NK-92 (cell line): ENCODE results near the gene COQ8A.
"Not testable (repeated sequence)": the region's sequence is repeated elsewhere in the genome, so short reads cannot be mapped to it uniquely, and the experiment has no call there.

Experiments used
- DNase-seq: peaks from one replicate; lab custom pipeline; 2025; ENCODE audit not compliant: unreplicated experiment; lab: John Stamatoyannopoulos, UW

Gene COQ8A

DNA sequence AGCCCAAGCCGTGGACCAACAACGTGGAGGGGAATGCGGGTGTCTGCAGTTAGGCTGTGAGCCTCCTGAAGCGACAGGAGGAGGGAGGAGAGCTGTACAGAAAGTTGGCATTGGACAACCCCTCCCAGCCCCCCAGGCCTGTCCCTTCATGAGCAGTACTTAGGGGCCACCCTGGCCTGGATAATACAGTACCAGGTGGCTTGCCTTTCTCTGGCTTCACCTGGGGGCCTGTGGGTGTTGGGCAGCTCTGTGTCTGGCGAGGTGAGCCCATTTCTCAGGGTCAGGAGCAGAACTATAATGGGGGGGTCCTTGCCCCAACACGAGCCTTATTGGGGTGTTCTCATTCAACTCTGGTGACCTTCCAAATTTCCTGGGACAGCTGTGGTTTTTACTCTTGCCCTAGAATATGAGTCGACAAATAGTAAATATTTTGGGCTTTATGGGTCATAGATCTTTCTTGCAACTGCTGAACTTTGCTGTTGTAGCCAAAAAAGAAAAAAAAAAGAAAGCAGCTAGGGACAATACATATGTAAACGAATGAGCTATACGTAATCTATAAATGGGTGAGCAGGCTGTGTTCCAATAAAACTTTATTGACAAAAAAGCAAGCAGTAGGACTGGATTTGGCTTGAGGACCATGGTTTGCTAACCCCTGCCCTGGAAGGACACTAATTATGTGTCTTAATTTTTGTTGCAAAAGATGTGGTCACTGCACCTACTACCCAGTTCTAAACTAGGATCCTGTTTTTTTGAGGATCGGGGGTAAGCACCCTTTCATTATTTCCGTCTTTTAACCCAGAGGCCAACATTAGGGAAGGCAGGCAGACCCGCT lies 11.4 kb downstream of the COQ8A start:
- DNase-seq = no peak

DNA sequence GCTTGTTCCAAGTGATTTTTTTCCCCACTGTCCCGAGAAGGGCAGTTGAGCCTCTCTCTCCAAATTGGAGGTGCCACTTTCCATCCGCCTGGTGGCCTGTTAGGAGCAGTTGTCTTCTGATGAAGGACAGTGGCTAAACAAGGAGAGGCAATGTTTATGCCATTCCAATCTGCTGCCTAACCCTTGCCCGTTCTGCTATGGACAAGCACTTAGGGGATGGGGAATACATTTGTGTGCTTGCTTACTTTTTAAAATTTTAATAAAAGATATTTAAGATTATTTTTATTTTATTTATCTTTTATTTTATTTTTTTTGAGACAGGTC lies 12.0 kb downstream of the COQ8A start:
- no peak for DNase-seq

DNA sequence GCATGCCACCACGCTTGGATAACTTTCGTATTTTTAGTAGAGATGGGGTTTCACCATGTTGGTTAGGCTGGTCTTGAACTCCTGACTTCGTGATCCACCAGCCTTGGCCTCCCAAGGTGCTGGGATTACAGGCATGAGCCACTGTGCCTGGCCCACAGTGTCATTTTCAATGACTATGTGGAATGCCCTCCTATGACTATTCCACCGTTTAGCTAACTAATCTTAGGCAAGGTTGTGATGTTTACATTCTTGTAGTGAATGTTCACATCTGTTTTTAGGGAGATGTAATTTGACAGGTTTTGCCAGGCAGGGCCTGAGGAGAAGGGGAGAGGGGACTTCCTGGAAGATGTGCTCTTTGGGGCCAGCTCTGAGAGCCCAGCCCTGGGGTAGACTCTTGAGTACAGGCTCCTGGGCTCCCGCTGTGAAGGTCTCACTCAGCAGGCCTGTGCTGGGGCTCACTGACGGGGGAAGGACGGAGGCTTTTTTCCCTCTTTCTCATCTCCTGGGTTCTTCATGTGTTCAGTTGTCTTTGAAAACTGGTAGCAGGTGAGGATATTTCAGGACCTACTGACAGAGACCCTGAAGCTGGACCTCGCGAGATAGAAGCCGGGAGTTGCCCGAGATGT lies 13.2 kb downstream of the COQ8A start:
- DNase-seq = no peak

DNA sequence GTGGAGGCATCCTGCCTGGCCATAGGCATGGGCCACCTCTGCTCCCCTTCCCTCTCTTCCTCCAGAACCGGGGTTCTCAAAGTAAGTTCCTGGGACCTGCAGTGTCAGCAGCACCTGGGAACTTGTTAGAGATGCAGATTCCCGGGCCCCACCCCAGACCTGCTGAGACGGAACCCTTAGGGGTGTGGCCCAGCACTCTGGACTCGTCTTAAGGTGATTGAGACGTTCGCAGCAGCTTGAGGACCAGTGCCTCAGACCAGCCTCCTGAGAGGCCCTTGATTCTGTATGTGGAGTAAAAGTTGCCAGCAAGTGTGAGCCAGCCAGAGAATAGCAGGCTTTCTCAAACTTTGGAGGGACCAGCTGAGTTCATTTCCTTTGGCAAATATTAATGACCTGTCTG lies 14.2 kb downstream of the COQ8A start:
- DNase-seq = no peak

DNA sequence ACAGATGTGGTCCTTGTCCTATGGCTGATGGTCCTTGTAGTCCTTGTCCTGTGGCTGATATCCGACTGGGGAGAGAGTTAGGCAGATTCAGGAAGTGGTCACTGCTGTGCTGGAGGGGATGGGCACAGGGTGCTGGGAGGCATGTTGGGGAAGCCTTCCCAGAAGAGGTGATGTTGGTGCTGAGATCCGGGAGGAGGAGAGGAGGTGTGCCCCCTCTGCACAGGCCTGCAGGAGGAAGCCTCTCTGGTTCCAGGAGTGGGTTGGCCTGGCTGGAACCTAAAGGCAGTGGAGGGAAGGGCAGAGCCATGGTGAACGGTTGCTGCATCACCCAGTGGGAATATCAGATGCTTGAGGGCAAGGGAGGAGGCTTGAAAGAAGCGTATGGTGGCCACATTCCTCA lies 14.7 kb downstream of the COQ8A start:
- no peak for DNase-seq

DNA sequence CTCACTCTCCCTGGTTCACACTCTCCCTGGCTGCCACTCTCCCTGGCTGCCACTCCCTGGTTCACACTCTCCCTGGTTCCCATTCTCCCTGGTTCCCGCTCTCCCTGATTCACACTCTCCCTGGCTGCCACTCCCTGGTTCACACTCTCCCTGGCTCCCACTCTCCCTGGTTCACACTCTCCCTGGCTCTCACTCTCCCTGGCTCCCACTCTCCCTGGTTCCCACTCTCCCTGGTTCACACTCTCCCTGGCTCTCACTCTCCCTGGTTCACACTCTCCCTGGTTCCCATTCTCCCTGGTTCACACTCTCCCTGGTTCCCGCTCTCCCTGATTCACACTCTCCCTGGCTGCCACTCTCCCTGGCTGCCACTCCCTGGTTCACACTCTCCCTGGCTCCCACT lies 15.8 kb downstream of the COQ8A start:
- not testable (repeated sequence) for DNase-seq

DNA sequence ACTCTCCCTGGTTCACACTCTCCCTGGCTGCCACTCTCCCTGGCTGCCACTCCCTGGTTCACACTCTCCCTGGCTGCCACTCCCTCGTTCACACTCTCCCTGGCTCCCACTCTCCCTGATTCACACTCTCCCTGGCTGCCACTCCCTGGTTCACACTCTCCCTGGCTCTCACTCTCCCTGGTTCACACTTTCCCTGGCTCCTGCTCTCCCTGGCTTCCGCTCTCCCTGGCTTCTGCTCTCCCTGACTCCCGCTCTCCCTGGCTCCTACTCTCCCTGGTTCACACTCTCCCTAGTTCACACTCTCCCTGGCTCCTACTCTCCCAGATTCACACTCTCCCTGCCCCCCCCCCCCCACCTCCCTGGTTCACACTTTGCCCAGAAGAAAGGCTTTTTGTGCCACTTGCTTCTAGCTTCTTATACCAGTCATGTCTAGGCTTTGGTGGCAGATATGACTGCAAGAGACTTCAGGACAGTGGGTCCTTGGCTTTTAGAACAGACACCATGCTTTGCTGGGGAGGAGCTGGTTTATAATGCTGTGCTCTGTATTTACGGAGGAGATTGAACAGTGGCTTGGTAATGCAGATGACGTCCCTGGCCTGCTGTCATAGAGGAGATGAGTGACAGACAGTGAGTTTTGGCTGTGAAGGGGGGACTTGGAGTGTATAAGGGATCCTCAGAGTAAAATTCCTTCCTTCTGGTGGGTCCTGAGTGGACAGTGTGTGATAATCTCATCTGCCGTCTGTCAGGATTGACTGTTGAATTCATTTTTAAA lies 17.0 kb downstream of the COQ8A start:
- no peak for DNase-seq

DNA sequence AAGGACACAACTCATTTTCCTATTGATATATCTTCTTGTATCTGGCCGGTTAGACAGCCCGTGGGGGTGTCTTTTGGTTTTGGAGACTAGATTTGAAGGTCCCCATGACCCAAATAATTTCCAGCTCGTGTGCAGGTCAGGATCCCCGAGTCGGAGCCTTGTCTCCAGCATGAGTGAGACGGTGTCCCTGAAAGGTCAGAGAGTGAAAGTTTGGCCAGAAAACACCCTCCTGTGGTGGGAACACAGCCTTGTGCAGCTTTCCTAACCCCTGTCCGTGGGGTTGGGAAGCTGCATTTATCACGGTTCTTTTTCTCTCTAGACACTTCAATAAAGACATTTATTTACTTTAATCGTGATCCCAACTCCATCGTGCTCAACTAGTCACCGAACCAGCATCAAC lies 17.6 kb downstream of the COQ8A start:
- no peak for DNase-seq

DNA sequence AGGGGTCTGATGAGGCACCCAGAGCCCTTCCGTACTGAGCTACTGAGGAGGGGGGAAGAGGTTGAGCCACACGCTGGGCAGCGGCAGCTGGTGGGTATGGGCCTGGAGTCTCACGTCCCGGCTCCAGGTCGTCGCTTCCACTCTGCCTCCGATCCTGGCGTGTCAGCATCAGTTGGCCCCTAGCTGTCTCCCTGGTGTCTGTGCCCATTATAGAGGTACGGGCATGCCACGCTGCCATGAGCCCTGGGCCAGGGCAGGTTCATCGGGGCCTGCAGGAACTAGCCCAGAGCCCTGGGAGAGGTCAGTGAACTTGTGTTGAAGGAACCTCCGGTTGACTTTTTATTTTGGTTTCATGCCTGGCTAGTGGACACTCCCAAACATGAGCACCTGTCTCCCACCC lies 18.2 kb downstream of the COQ8A start:
- DNase-seq = no peak

DNA sequence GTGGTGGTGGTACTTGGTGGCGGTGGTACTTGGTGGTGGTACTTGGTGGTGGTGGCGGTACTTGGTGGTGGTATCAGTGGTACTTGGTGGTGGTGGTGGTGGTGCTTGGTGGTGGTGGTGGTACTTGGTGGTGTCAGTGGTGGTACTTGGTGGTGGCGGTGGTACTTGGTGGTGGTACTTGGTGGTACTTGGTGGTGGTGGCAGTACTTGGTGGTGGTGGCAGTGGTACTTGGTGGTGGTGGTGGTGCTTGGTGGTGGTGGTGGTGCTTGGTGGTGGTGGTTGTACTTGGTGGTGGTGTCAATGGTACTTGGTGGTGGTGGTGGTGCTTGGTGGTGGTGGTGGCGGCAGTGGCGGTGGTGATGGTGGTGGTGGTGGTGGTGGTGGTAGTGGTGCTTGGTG lies 20.2 kb downstream of the COQ8A start:
- no peak for DNase-seq

DNA sequence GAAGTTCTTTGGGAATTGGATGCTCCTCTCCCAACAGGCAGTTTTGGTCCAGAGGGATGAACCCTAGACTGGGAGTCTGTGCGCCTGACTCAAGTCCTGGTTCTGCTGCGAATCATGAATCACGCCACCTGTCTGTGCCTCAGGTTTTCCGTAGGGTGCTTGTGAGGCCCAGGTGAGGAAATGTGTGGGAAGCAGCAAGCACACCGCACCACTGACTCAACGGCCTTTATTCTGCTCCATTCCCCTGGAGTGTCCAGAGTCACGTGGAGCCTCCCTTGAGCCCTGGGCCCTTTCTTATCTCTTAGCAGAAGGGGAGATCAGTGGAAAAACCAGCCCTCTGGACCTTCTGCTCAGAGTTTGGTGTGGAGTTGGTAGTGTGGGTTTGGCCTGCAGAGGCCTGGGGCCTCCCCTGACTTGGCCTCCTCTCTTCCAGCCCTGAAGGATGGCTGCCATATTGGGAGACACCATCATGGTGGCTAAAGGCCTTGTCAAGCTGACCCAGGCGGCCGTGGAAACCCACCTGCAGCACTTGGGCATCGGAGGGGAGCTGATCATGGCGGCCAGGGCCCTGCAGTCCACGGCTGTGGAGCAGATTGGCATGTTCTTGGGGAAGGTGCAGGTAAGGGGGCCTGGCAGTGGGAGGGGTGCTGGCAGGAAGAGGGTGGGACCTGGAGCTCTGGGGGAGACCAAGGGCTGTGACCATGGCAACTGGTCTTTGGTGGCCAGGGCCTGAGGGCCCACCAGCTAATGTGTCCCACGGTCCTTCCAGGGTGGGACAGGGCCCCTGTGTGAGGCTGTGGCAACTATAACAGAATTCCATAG lies 21.1 kb downstream of the COQ8A start:
- DNase-seq = no peak

DNA sequence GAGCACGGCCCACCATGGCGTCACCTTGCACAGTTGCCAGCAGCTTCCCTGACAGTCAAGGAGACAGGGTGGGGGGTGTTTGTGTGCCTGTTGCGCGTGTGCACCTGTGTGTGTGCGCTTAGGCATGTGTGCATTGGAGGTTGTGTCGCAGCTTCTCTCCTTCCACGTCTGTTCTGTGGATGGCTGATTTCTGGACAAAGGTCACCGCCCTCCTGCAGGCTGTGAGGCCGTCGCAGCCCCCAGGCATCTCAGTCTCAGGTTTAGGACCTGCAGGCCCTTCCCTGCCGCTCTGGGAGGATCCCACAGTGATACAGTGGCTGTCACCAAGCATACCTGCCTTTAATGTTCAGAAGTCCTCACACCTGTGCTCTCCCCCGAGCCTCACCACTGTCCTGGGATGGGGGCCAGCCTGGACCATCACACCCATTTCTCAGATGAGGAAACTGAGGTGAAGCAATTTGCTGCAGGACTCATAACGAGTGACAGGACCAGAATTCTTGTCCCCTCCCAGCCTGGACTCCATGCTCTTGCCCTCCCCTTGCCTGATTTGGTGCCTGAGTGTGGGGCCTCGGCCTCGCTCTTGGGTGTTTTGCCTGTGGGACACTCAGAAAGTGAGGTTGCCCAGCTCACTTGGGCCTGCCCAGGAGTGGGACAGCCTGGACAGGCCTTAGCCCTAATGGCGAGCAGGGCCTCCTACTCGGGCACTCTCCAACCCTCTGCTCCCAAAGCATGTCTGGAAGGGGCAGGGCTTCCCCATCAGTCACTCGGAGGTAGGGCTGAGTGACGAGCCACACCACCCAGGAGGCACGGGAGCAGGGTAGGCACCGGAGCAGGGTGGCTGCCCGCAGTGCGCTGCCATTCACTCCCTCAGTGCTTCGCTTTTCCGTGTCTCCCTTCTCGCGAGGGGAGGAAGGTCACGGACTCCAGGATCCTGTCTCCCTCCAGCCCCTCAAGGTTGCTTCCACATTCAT lies 22.6 kb downstream of the COQ8A start:
- no peak for DNase-seq

DNA sequence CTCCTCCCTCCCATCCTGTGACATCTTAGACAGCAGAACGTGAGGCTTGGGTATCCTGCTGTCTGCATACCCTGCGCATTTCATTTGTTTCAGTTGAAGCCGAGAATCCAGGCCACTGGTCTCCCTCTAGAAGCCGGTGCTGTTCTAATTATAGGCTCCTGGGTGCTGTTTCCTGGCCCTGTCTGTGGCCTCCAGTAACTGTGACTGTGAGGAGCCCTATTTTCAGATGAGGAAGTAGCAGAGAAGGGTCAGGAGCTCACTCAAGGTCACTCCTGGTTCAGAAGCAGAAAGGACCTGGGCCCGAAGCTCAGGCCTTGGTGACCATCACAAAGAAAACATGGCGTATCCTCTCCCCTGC lies 24.0 kb downstream of the COQ8A start:
- DNase-seq = no peak

DNA sequence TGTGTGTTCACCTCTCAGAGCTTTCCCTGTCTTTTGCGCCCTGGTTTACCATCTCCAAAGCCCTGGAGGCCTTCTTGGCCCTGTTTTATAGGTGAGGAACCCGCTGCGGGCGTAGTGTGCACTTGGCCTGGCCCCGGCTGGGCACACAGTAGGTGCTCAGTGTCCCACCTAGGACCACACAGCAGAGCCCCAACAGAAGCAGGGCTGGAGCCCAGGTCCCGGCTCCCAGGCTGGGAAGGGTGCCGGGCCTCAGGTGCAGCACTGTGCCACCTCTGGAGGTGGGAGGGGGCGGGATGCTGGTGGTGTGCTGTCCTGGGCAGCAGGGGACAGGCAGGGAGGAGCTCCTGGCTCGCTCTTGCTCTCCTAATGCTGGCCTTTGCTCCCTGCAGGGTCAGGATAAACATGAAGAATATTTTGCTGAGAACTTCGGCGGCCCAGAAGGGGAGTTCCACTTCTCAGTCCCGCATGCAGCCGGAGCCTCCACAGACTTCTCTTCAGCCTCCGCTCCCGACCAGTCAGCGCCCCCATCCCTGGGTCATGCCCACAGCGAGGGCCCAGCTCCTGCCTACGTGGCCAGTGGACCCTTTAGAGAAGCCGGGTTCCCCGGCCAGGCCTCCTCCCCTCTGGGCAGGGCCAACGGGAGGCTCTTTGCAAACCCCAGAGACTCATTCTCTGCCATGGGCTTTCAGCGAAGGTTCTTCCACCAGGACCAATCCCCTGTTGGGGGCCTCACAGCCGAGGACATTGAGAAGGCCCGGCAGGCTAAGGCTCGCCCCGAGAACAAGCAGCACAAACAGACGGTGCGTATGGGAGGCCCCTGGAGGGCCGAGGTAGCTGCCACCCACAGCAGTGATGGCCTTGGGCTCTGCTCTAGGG lies 24.8 kb downstream of the COQ8A start:
- DNase-seq = no peak

DNA sequence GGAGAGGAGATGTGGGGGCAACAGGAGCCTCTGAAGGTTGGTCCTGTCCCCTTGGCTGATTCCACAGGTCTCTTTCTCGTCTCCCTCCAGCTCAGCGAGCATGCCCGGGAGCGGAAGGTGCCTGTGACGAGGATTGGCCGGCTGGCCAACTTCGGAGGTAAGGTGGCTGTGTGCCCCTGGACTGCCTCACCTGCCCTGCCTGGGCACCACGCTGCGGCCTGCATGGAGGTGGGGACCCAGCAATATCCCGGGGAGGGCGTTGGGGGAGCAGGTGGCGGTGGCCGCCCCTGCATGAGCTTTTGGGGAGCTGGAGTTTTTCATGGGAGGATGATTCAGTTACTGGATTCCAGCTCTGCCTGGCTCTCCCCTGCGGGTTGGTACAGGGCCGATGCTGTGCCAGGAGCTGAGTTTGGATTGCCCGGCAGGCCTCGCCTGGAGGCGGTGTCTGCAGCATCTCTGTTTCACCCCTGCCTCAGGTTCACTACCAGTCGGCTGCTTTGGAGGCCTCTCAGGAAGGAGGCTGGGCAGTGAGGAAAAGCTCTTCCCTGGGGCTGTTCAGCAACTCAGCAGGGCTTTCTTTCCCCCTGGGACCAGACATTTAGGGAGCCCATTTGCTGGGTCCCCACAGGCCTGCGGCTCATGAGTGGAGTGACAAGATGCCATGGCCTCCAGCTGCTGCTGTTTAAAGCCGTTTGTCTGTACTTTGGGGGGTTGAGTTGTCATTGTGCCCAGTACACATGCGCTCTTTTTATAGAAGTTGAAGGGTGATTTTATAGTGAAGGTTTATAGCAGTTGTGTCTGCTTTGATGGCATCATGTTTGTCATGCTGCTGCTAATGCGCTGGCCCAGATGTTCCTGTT lies 25.7 kb downstream of the COQ8A start:
- DNase-seq = no peak

DNA sequence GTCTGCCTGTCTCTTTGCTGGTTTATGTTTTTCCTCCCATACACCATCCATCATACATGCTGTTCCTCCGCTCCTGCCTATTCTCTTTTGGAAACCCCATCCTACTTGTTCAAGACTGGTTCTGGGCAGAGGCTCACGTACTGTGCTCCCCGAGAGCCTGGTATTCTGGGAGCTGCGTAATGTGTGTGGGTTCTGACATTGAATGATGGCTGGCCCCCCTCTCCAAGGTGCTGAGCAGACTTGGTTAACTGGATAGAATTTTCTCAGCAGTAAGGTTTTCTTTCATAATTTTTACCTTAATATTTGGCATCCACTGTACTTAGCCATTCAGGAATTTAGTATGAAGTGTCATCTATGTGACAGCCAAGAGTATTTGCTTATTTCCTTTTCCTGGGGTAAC lies 26.6 kb downstream of the COQ8A start:
- DNase-seq = no peak

DNA sequence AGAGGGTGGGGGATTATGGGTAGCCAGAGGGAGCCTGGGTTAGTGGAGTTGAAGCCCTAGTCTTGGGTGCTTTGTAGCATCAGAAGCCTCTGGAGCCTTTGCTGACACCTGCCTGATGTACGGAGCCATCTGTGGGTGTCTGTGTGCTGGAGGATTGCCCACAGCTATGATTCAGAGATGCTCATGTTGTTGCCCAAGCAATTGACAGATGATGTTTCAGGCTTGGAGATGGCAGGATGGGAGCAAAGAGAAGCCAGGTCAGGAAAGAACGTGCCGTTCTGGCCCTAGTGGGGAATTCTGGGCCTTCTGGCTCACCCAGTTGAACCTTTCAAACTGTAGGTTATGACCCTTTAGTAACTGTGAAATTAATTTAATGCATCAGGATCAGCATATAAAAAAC lies 27.6 kb downstream of the COQ8A start:
- DNase-seq = no peak

DNA sequence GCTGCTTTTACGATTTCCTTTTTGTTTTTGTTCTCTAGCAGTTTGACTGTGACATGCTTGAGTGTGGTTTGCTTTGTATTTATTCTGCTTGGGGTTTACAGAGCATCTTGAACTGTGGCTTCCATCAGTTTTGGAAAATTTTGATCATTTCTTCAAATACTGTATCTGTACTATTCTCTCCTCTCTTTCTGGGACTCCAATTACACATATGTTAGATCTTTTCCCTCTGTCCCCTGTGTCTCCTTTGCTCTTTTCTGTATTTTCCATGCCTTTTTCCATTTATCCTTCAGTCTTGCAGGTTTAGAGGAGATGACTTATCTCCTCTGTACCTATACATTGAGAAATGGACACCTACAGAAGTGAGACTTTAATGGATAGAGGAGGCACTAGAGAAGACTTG lies 31.7 kb downstream of the COQ8A start:
- DNase-seq = no peak
